Measurements from ENCODE around the gene CCDC9B.

Gene CCDC9B

GRCh38 chr15:40344631-40345120 lies 3.9 kb upstream of the CCDC9B start:
- DNase-seq, result peak; percentile 41

- no peak for DNase-seq
Observed at GRCh38 chr15:40344217-40344616, 3.5 kb upstream of the CCDC9B start.

- DNase-seq, result no peak
Observed at GRCh38 chr15:40343512-40343911, 2.8 kb upstream of the CCDC9B start.

GRCh38 chr15:40342416-40343320 lies 1.9 kb upstream of the CCDC9B start:
- no peak for DNase-seq

- peak; percentile 63 for DNase-seq
Observed at GRCh38 chr15:40340038-40340739, 550 bp downstream of the CCDC9B start.

GRCh38 chr15:40339621-40339945 lies 1.2 kb downstream of the CCDC9B start:
- no peak for DNase-seq

GRCh38 chr15:40338921-40339620 lies 1.7 kb downstream of the CCDC9B start:
- no peak for DNase-seq

GRCh38 chr15:40338041-40338657 lies 2.6 kb downstream of the CCDC9B start:
- DNase-seq, result peak; percentile 29

GRCh38 chr15:40337597-40337996 lies 3.1 kb downstream of the CCDC9B start:
- no peak for DNase-seq

- DNase-seq, result no peak
Observed at GRCh38 chr15:40336744-40337122, 4.0 kb downstream of the CCDC9B start.

- peak; percentile 96 for DNase-seq
Observed at GRCh38 chr15:40335938-40336743, 4.6 kb downstream of the CCDC9B start.

GRCh38 chr15:40334941-40335795 lies 5.6 kb downstream of the CCDC9B start:
- DNase-seq, result no peak

- DNase-seq, result no peak
Observed at GRCh38 chr15:40334541-40334940, 6.2 kb downstream of the CCDC9B start.

GRCh38 chr15:40333922-40334492 lies 6.7 kb downstream of the CCDC9B start:
- peak; percentile 76 for DNase-seq

GRCh38 chr15:40332113-40332781 lies 8.5 kb downstream of the CCDC9B start:
- DNase-seq, result no peak

GRCh38 chr15:40331637-40332036 lies 9.1 kb downstream of the CCDC9B start:
- DNase-seq, result no peak

- DNase-seq, result no peak
Observed at GRCh38 chr15:40331026-40331425, 9.7 kb downstream of the CCDC9B start.

GRCh38 chr15:40330368-40330836 lies 10.3 kb downstream of the CCDC9B start:
- DNase-seq, result no peak

- DNase-seq, result no peak
Observed at GRCh38 chr15:40329804-40330203, 10.9 kb downstream of the CCDC9B start.

- DNase-seq, result no peak
Observed at GRCh38 chr15:40328751-40329150, 12.0 kb downstream of the CCDC9B start.
